CD4-positive, alpha-beta memory T cell (primary cell): ENCODE measurements around the gene MYO5B. TPM values are rescaled to one million over a fixed set of nuclear protein-coding genes. Genes with fewer than 3 reads are reported as not detected.

ENCODE experiments used
- CTCF ChIA-PET: fragments of 350-600 bp; sonication (Branson Sonifier 250); formaldehyde crosslinking; loops from one replicate; lab custom pipeline; 2021; ENCODE audit warnings: inconsistent platforms; ENCODE audit not compliant: partially characterized antibody; lab: Charles Lee
- POLR2A ChIA-PET: fragments of 350-600 bp; sonication (Branson Sonifier 250); formaldehyde crosslinking; loops from one replicate; lab custom pipeline; 2021; ENCODE audit not compliant: partially characterized antibody; lab: Charles Lee
- DNase-seq, 5 donors: peaks; one replicate each; pipeline versions ENCODE4 v3.0.0 to v3.0.0-alpha.2; 2020 to 2022; ENCODE audit warnings: mixed read lengths in 1 of 5
- H3K27ac ChIP-seq: one replicate; pipeline ENCODE4 v1.7.0; 2013; ENCODE audit warnings: low read depth, low read length
- H3K27me3 ChIP-seq: 2 replicates; pipeline ENCODE4 v1.7.0; 2013; ENCODE audit warnings: mild to moderate bottlenecking, low read length, moderate library complexity; ENCODE audit not compliant: insufficient read depth
- H3K36me3 ChIP-seq: 2 replicates; pipeline ENCODE4 v1.7.0; 2013; ENCODE audit warnings: mild to moderate bottlenecking, low read length, moderate library complexity; ENCODE audit not compliant: insufficient read depth
- H3K4me1 ChIP-seq: 2 replicates; pipeline ENCODE4 v1.7.0; 2013; ENCODE audit warnings: mild to moderate bottlenecking, low read length, moderate library complexity; ENCODE audit not compliant: insufficient read depth
- H3K4me3 ChIP-seq, 2 donors: one replicate each; pipeline ENCODE4 v1.7.0; 2013; ENCODE audit warnings: low read length in 2 of 2, mild to moderate bottlenecking in 1 of 2
- H3K9me3 ChIP-seq, 2 donors: one replicate each; pipeline ENCODE4 v1.7.0; 2013; ENCODE audit warnings: low read length in 2 of 2, control low read depth in 1 of 2; ENCODE audit not compliant: control insufficient read depth in 1 of 2
- H3K27ac Mint-ChIP-seq, 7 donors: one replicate each; pipeline ENCODE4 v1.8.0; 2020 to 2021; ENCODE audit warnings: mixed read lengths in 7 of 7, mild to moderate bottlenecking in 6 of 7, inconsistent platforms in 3 of 7, moderate library complexity in 3 of 7
- H3K27me3 Mint-ChIP-seq, 2 donors: one replicate each; pipeline ENCODE4 v1.8.0; 2020 to 2021; ENCODE audit warnings: mixed read lengths in 2 of 2
- H3K36me3 Mint-ChIP-seq, 2 donors: one replicate each; pipeline ENCODE4 v1.8.0; 2020 to 2021; ENCODE audit warnings: mixed read lengths in 2 of 2, inconsistent platforms in 1 of 2, mild to moderate bottlenecking in 1 of 2
- H3K4me1 Mint-ChIP-seq, 4 donors: one replicate each; pipeline ENCODE4 v1.8.0; 2020 to 2021; ENCODE audit warnings: mixed read lengths in 4 of 4, mild to moderate bottlenecking in 1 of 4
- H3K4me3 Mint-ChIP-seq, 8 donors: one replicate each; pipeline ENCODE4 v1.8.0; 2020 to 2021; ENCODE audit warnings: mixed read lengths in 8 of 8, mild to moderate bottlenecking in 7 of 8, moderate library complexity in 6 of 8, inconsistent platforms in 3 of 8
- H3K9me3 Mint-ChIP-seq, 8 donors: one replicate each; pipeline ENCODE4 v1.8.0; 2020 to 2021; ENCODE audit warnings: mixed read lengths in 8 of 8, mild to moderate bottlenecking in 5 of 8, inconsistent platforms in 3 of 8, moderate library complexity in 1 of 8
- intact Hi-C: fragments of 100-400 bp; cut with micrococcal nuclease; formaldehyde crosslinking; loops from one replicate; pipeline ENCODE4 v1.15.1; 2023
- polyA plus RNA-seq, 2 donors: library from polyadenylated mRNA; unstranded; fragments of 300-500 nt; fragmentation: Illumina TruSeq; gene quantifications; one replicate each; pipeline ENCODE4 v1.2.3, GENCODE V29; 2021
- total RNA-seq, 2 experiments: library from RNA; stranded (reverse); gene quantifications; one replicate each; pipeline ENCODE4 v1.2.3, GENCODE V29; 2021

MYO5B gene
- total and polyA plus RNA-seq, 4 experiments from 2014 or later, result 0.02 TPM; not detected in 3

DNA sequence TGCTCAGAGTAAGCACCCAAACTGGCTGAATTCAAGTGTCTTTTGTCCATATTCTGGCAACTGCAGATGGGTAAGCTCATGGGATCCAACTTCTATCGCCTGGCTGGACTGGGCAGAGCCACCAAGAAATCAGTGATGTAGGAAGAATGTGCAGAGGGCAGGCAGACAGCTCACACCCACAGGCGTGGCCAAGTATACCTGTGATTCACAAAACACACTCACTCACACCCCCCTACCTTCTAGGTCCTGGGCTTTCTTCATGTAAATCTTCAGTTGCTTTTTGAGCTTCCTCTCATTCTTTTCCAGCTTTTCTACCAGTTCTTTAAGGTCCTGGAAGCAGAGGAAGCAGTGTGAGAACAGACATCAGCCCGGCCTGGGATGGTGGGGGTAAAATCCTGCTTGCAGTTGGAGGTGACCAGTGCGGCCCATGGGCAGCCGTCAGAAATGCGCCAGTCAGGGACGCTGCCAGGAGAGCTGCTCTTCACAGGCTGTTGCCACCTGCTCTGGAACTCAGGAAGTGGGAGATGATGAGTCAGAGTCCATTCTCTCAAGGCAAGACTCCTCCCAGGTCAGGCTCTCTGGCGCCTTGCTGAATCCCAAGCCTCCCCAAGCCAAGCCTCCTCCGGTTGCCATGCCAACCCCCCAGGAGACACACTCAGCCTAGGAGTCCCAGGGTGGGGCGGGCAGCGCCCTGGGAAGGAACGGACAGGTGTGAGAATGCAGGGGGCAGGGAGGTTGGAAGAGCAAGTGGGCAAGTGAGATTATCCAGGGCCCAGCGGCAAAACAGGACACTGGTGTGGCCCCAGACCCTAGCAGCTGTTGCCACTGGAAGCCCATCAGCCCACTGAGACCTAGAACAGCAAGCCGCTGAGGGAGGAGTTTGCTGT is 345.4 kb downstream of the MYO5B start:
- H3K4me1 ChIP-seq, result no peaks in the 10 kb centered on the region
- peaks cover 0 to 2% (median 0%) of the 10 kb centered on the region in 8 donors for H3K9me3 Mint-ChIP-seq
- H3K4me3 ChIP-seq, result no peak overlapping the region
- intact Hi-C loops, result no loop called here
- H3K4me1 Mint-ChIP-seq, result peaks cover 0 to 4% (median 1%) of the 10 kb centered on the region in 4 donors
- peaks cover 3 to 4% of the 10 kb centered on the region in 2 donors for H3K27me3 Mint-ChIP-seq
- ChIA-PET POLR2A (no interaction called here), CTCF (interaction anchor here (1.4 to 2.1 kb wide), 2 partner anchors 9 to 11 kb away, joined by 4 to 8 read pairs; no protein-coding TSS in a partner anchor)
- H3K36me3 ChIP-seq, result no peaks in the 10 kb centered on the region
- DNase-seq, result no peak
- no peak overlapping the region for H3K27ac ChIP-seq
- H3K9me3 ChIP-seq, result no peaks in the 10 kb centered on the region
- H3K27me3 ChIP-seq, result no peaks in the 10 kb centered on the region
- no peak overlapping the region for H3K4me3 Mint-ChIP-seq
- H3K27ac Mint-ChIP-seq, result no peak overlapping the region
- H3K36me3 Mint-ChIP-seq, result no peaks in the 10 kb centered on the region

GRCh38 chr18:49848115-49848514 is 346.8 kb downstream of the MYO5B start:
- Histone ChIP-seq H3K4me1 (no peaks in the 10 kb centered on the region), H3K27ac (no peak overlapping the region), H3K9me3 (no peaks in the 10 kb centered on the region), H3K36me3 (no peaks in the 10 kb centered on the region), H3K4me3 (no peak overlapping the region), H3K27me3 (no peaks in the 10 kb centered on the region)
- Mint-ChIP-seq H3K4me1 (peaks cover 0 to 6% (median 2%) of the 10 kb centered on the region in 4 donors), H3K4me3 (no peak overlapping the region), H3K36me3 (no peaks in the 10 kb centered on the region), H3K27ac (no peak overlapping the region), H3K9me3 (peaks cover 0 to 2% (median 0%) of the 10 kb centered on the region in 8 donors), H3K27me3 (peaks cover 3 to 4% of the 10 kb centered on the region in 2 donors)
- intact Hi-C loops, result no loop called here
- POLR2A ChIA-PET, result no interaction called here
- CTCF ChIA-PET, result interaction anchor here (1.9 kb wide), 1 partner anchor 10 kb away, joined by 5 read pairs; no protein-coding TSS in a partner anchor
- DNase-seq, result no peak

DNA sequence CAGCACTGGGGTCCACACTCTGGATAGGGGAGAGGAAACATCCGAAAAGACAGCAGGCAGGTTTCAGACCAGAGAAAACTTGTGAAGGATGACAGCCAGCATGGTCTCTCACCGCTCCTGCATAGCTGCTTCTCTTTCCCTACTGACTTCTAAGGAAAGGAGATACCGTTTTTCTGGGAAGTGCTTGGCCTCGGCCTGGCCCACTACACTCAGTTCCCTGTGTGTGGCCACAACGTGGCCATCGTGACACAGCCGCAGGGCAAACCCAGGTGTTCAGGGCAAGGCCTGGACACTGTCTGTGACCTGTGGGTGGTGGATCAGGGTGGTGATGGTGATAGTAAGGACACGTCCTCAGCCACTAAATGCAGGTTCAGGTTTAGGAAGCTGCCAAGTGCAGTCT is 347.4 kb downstream of the MYO5B start:
- H3K27ac Mint-ChIP-seq, result no peak overlapping the region
- H3K36me3 Mint-ChIP-seq, result no peaks in the 10 kb centered on the region
- no peak overlapping the region for H3K27ac ChIP-seq
- peaks cover 0 to 6% (median 2%) of the 10 kb centered on the region in 4 donors for H3K4me1 Mint-ChIP-seq
- no peaks in the 10 kb centered on the region for H3K9me3 ChIP-seq
- CTCF ChIA-PET, result interaction anchor here (0.6 to 1.9 kb wide), 3 partner anchors 9 to 344 kb away, joined by 4 to 5 read pairs (median 4); no protein-coding TSS in a partner anchor
- H3K4me1 ChIP-seq, result no peaks in the 10 kb centered on the region
- H3K9me3 Mint-ChIP-seq, result no peaks in the 10 kb centered on the region
- intact Hi-C loops, result no loop called here
- DNase-seq, result no peak
- no peaks in the 10 kb centered on the region for H3K27me3 ChIP-seq
- no peaks in the 10 kb centered on the region for H3K36me3 ChIP-seq
- POLR2A ChIA-PET, result no interaction called here
- H3K4me3 ChIP-seq, result no peak overlapping the region
- H3K4me3 Mint-ChIP-seq, result no peak overlapping the region
- peaks cover 3 to 4% of the 10 kb centered on the region in 2 donors for H3K27me3 Mint-ChIP-seq

GRCh38 chr18:49846718-49847470 is 348.1 kb downstream of the MYO5B start:
- Histone ChIP-seq H3K27ac (no peak overlapping the region), H3K36me3 (no peaks in the 10 kb centered on the region), H3K4me3 (no peak overlapping the region), H3K27me3 (no peaks in the 10 kb centered on the region), H3K4me1 (no peaks in the 10 kb centered on the region), H3K9me3 (no peaks in the 10 kb centered on the region)
- Mint-ChIP-seq H3K36me3 (no peaks in the 10 kb centered on the region), H3K9me3 (no peaks in the 10 kb centered on the region), H3K27me3 (peaks cover 3 to 4% of the 10 kb centered on the region in 2 donors), H3K4me1 (peaks cover 0 to 6% (median 2%) of the 10 kb centered on the region in 4 donors), H3K27ac (peak overlapping the region in 1 of 7 donors; percentile 29), H3K4me3 (no peak overlapping the region)
- ChIA-PET CTCF (interaction anchor here (0.6 to 1.9 kb wide), 3 partner anchors 9 to 343 kb away, joined by 4 to 5 read pairs (median 4); no protein-coding TSS in a partner anchor), POLR2A (no interaction called here)
- DNase-seq, result no peak
- intact Hi-C loops, result no loop called here

- Histone ChIP-seq H3K27ac (no peak overlapping the region), H3K36me3 (no peaks in the 10 kb centered on the region), H3K4me3 (no peak overlapping the region), H3K27me3 (no peaks in the 10 kb centered on the region), H3K9me3 (no peaks in the 10 kb centered on the region), H3K4me1 (no peaks in the 10 kb centered on the region)
- peaks cover 0 to 6% (median 2%) of the 10 kb centered on the region in 4 donors for H3K4me1 Mint-ChIP-seq
- peaks cover 3 to 4% of the 10 kb centered on the region in 2 donors for H3K27me3 Mint-ChIP-seq
- no peaks in the 10 kb centered on the region for H3K36me3 Mint-ChIP-seq
- H3K27ac Mint-ChIP-seq, result peak overlapping the region in 1 of 7 donors; percentile 4
- intact Hi-C loops, result no loop called here
- no peak overlapping the region for H3K4me3 Mint-ChIP-seq
- H3K9me3 Mint-ChIP-seq, result no peaks in the 10 kb centered on the region
- POLR2A ChIA-PET, result no interaction called here
- CTCF ChIA-PET, result interaction anchor here (1.9 kb wide), 1 partner anchor 12 kb away, joined by 5 read pairs; no protein-coding TSS in a partner anchor
- DNase-seq, result no peak
Observed at GRCh38 chr18:49846361-49846662, 348.6 kb downstream of the MYO5B start.

GRCh38 chr18:49845629-49846360 is 349.2 kb downstream of the MYO5B start:
- no peaks in the 10 kb centered on the region for H3K36me3 Mint-ChIP-seq
- peaks cover 3 to 4% of the 10 kb centered on the region in 2 donors for H3K27me3 Mint-ChIP-seq
- H3K27ac Mint-ChIP-seq, result no peak overlapping the region
- CTCF ChIA-PET, result interaction anchor here (1.6 to 1.9 kb wide), 3 partner anchors 9 to 14 kb away, joined by 3 to 5 read pairs (median 5); no protein-coding TSS in a partner anchor
- H3K4me3 ChIP-seq, result no peak overlapping the region
- no peak overlapping the region for H3K27ac ChIP-seq
- no peaks in the 10 kb centered on the region for H3K36me3 ChIP-seq
- POLR2A ChIA-PET, result no interaction called here
- no peaks in the 10 kb centered on the region for H3K4me1 ChIP-seq
- no peak overlapping the region for H3K4me3 Mint-ChIP-seq
- no peaks in the 10 kb centered on the region for H3K9me3 Mint-ChIP-seq
- H3K9me3 ChIP-seq, result no peaks in the 10 kb centered on the region
- H3K4me1 Mint-ChIP-seq, result peaks cover 0 to 6% (median 2%) of the 10 kb centered on the region in 4 donors
- intact Hi-C loops, result no loop called here
- DNase-seq, result no peak
- no peaks in the 10 kb centered on the region for H3K27me3 ChIP-seq
